Loucy (cell line): Measurements from ENCODE around the gene SERINC2.

Source experiments
- CTCF ChIP-seq: fragments of 200-600 bp; sonication (generic); conservative IDR thresholded peaks from 2 replicates; pipeline ENCODE4 v1.5.1; 2014; ENCODE audit warnings: mild to moderate bottlenecking, antibody characterized with exemption, low read length
- EZH2phosphoT487 ChIP-seq: fragments of 200-600 bp; IDR thresholded peaks from 2 replicates; pipeline ENCODE4 v1.6.1; 2018; ENCODE audit warnings: antibody characterized with exemption, mild to moderate bottlenecking, moderate library complexity, borderline replicate concordance

DNA sequence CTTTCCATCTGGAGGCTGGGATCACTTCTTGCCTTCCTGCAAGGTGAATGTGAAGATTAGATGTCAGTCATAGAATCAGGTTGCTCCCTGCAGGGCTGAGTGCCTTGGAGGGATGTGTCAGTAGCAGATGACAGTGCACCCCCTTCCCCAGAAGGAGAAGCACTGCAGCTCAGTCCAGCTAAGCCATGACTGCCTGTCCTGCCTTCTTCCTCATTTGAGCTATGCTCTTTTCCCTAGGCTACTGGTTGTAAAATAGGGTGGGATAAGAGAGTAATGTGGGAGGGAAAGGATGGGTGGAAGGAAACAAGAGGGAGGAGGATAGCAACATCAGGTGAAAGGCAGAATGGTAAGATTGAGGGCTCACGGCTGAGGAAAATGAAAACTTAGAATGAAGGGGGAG lies 29.0 kb upstream of the SERINC2 start:
- TF ChIP-seq EZH2phosphoT487 = no peak
- TF ChIP-seq CTCF = no peak
